ENCODE measurements around the gene PPFIA2.
"Not testable (repeated sequence)": the region's sequence is repeated elsewhere in the genome, so short reads cannot be mapped to it uniquely, and the experiment has no call there.

The PPFIA2 gene

DNA sequence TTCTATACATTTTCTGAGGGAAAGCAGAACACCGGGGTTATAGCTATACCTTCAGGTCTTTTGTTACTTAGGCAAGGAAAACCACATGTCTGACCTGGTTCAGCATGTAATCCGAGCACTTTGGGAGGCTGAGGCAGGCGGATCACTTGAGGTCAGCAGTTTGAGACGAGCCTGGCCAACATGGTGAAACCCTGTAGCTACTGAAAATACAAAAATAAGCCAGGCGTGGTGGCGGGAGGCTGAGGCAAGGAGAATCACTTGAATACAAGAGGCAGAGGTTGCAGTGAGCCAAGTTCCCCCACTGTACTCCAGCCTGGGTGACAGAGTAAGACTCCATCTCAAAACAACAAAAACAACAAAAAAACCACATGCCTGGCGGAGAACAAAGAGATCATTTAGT is 503.7 kb downstream of the PPFIA2 start:
- no peak for DNase-seq

DNA sequence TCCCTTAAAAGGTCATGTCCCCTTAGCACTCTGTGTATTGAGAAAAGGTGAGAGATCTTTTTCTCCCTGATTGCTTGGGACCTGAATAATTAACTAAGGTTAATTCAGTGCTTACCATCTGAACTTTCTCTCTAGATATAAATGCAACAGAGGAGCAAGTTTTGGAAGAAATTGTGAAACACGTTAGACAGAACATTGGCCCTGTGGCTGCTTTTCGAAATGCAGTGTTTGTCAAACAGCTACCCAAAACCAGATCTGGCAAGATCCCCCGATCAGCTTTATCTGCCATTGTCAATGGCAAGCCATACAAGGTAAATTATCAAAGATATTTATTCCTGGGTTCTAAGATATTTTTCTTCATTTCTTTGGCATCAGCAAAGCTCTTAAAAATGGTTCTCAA is 505.8 kb downstream of the PPFIA2 start:
- DNase-seq: no peak

DNA sequence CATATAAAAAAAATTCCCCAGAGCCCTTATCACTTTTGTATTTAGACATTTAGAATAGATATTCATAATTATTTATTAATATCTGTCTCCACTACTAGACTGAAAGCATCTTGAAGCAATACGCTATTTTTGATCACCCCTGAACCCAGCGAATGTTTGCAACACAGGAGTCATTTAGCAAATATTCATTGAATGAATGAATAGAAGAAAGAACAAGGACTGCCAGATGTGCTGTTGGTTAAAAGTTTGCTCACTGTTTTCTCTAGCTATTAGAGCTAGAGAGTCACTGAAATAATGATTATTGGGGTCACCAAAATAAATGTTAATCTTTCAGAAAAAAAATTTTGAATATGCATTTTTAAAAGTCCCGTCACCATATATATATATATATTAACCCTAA is 506.9 kb downstream of the PPFIA2 start:
- DNase-seq: no peak

DNA sequence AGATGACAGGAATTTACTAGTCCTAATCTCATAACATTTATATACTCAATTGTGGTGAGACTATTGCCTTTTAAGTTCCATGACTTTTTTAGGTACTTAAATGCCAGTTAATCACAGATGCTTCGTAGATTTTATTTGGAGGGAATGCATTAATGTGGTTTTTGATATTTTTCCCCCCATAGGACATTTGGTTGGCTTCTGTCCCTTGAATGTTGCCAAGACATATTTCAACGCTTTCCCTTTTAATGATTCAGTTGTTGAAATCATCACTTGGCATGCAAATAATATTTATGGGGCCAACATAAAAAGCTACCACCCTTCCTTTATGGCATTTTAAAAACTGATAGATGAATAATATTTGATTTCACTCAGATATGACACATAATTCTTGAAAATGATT is 509.2 kb downstream of the PPFIA2 start:
- DNase-seq: no peak

DNA sequence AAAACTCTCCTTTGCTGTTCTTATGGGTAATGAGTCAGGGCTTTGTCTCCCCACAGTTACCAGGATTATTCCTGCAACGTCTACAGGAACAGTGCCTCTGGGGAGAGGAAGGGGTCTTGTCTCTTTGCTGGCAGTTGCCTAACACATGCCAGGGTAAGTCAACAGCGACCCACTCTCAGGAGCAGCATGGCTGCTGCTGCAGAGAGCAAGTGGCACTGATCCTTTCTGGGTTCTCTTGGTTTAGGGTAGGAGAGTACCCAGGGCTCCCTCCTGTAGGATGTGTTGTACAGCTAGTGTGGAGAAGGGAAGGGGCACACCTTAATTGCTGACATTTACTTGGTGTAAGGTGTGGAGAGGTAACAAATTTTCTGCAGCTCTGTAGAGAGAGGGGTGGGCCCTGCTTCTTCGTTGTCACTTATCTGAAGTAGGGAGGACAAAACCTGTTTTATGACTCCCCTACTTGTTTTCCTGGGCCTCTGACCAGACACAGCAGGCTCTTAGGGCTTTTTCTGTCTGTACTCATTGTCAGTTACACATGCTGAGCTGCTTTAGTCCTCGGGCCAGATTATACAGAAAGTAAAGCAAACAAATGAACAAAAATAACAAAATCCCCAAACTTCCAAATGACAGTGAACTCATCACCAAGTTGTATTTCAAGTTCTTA is 513.1 kb downstream of the PPFIA2 start:
- DNase-seq: no peak

DNA sequence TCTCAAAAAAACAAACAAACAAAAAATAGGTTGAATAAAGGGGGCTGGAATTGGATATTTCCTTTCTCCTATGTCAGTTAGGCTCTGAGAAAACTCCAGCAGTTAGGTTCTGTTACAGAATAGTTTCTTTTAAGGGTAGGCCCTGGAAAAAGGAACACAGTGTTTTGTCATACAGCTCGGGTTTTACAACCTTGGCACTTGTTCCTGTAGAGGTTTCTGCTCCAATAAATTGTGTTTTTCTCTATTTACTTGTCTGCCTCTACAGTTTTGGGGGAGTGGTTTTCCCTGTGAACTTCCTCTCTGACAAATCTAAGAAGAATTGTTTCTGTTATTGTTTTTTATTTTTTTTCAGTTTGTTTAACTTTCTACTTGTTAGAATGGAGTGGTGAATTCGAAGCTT is 513.7 kb downstream of the PPFIA2 start:
- DNase-seq: no peak

DNA sequence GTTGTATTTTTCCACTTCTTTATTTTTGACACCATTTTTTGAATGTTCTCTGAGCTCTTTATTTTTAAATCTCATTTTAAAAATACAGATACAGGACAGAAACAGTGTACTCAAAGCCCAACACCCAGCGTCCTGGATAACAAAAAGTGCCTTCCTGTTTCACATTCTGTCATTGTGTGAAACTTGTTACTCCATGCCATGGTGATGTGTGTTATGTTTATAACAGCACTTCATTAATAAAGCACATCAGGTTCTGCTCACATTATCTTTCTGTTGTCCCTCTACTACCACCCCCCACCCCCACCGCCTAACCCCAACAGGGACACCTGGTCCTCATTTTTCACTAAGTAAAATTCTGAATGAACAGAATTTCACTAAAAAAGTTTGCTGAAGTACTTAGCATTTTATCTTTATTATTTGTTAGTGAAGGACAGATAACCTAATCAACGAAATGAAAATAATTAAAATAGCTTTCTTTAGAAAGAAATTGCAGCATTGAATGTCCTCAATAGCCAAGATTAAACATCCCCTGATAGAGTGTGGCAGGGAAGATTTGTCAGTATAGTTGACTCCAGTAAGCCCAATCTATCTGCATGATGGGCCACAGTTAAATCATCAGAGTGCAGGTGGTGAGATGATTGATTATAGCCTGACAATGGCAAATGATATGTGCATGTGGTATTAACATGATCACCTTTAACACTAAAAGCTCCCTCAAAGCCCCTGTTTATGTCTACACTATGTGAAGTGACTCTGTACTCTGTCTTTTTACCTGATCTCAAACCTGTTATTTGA is 527.4 kb downstream of the PPFIA2 start:
- no peak for DNase-seq

DNA sequence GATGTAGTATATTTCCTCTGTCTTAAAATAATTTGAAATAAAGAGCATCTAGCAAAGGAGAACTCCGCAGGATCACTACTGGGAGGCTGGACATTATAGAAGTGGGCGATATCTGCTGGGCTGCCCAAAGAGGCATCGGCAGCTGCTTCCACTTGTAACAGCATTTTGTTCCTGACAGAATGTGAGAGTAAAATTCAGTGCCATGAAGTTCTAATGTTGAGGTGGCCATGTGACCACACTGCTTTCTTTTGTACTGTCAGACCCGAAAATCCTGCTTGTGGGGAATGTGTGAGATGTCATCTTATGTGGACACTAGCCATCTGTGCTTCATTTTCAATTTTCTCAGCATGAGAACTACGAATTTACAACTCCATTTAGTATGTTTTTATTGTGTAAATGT is 529.4 kb downstream of the PPFIA2 start:
- no peak for DNase-seq

DNA sequence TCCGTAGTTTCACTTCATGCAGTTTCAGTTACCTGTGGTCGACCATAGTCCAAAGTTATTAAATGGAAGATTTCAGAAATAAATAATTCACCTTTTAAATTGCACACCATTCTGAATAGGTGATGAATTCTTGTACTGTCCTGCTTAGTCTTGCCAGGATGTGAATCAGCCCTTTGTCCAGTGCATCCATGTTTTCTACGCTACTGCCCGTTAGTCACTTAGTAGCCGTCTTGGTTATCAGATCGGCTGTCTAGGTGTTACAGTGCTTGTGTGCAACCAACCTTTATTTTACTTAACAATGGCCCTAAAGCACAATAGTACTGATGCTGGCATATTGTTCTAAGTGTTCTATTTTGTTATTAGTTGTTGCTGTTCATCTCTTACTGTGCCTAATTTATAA is 534.5 kb downstream of the PPFIA2 start:
- DNase-seq: no peak

DNA sequence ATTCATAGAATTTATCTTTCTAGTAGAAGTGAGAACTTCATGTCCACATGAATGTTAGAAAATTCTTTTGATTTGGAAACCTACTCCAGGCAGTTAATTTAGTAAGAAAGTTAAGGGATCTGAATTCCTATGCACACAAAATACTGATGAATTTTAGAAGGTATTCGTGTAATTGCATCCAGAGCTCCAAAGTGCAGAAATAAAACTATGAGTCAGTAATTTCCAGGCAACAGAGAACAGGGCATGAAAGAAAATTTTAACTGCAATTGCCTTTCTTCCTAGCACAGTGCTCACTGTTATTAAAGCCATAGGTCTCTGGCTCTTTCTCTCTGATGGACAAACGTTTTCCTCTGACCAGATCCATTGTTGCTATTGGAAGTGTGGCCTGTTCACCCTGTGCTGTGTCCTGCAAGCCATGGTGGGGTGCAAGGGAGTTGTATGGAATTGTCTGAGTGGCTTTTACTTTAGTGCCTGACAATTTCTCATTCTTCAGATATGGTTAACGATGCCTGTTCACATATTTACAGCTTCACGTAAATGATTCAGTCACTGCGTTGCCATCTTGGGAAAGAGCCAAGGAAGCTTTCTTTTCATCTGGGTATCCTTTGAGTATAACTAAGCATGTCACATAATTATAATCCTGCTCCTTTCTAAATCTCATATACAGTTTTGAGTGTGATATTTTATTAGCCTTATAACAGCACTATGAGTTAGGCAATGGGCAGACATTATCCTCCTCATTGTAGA is 536.1 kb downstream of the PPFIA2 start:
- DNase-seq: no peak

DNA sequence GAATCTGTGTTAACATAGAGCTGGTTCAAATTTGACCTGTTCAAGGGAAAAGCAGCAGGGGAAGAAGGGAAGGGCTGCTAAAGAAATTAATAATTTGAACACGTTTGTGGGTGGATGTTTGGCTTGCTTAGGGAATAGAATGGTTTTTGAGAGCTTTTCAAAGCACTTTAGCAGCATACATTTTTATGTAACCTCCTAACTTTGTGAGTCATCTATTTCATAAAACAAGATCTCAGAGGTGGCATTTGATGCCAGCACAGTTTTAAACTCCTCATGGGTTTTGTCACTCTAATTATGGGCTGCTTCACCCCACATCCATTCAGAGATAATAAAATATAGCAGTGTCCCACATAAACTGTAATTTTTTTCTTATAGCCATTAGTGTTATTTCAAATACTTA is 537.5 kb downstream of the PPFIA2 start:
- no peak for DNase-seq

DNA sequence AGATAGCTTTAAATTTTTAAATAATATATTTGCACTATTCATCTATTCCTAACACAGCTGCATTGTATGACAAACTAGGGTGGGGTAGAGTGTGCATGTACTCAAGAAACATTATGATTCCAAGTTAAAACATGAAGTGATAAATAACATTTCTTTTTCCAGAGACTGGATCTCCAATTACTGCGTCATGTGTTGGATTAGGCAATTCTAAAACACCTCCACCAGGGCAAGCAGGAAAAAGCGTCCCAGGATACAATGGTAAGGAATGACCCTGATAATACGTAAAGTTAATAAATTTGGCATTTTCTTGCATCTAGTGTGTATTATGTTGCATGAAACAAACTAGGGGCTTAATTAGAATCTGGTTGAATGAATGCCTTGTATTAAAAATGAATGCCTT is 542.4 kb downstream of the PPFIA2 start:
- DNase-seq: no peak

DNA sequence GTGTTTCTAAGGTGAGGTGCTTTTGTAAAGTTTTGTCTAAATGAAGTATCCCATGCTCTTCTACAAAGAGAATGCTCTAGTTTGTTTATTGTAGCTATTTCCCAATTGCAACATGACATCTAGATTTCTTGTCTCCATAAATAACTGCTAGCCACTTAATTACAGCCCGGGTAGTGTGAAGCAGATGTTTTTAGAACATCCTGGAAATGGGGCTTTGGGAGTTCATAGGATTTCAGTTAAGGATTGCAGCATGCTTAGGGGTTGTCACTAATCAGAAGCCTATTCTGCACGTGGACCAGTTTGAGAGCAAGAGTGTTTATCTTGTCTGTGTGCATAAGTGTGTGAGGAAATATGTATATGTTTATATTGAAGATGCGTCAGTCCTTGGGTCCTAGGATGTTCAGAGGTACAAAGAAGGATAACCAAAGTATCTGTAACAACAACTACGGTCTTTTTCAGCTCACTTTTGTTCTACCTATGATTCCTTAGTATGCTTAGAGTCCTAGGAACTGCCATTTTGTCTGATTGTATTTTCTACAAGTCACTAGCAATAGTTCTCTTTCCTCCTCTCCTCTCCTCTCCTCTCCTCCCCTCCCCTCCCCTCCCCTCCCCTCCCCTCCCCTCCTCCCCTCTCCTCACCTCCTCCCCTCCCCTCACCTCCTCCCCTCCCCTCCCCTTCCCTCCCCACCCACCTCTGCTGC is 546.0 kb downstream of the PPFIA2 start:
- DNase-seq: no peak

DNA sequence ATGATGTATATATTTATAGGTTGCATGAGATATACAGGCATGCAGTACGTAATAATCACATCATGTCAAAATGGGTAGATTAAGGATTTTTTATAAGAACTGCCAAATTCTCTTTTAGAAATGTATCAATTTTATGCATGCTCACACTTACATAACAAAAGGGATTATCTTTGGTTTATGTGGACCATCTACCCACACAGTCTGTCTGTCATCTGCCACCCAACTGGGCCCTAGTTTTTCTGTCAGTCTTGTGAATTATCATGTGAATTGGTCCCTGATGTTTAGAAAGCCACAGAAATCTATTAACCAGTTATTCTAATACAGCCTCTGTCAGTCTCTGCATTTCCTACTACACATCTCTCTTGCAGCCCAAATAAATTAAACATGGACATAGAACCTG is 547.8 kb downstream of the PPFIA2 start:
- no peak for DNase-seq

DNA sequence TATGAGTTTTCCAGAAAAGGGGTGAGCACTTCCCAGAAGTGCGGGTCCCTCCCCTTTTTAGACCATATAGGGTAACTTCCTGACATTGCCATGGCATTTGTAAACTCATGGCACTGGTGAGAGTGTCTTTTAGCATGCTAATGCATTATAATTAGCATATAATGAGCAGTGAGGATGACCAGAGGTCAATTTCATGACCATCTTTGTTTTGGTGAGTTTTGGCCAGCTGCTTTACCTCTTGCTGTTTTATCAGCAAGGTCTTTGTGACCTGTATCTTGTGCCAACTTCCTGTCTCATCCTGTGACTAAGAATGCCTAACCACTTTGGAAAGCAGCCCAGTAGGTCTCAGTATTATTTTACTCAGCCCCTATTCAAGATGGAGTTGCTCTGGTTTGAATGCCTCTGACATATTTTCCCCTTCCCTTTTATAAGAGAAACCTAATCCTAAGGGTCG is 549.4 kb downstream of the PPFIA2 start:
- DNase-seq: not testable (repeated sequence)

DNA sequence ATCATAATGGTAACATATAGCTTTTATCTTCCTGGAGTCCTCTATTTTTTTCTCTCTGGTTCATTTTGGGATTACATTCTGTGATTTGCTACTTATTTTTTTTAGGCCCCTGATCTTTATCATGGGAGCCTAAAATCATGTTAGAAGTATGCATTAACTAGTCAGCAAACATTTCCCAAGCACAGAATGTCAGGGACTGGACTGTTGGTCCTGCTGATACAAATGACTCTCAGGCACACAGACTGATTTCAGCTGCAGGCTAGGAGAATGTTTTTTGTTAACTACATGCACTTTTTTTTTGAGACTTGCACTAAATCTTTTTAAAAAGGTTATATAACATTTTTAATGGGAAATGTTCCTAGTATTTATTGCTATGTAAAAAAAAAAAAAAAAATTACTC is 550.1 kb downstream of the PPFIA2 start:
- DNase-seq: no peak

DNA sequence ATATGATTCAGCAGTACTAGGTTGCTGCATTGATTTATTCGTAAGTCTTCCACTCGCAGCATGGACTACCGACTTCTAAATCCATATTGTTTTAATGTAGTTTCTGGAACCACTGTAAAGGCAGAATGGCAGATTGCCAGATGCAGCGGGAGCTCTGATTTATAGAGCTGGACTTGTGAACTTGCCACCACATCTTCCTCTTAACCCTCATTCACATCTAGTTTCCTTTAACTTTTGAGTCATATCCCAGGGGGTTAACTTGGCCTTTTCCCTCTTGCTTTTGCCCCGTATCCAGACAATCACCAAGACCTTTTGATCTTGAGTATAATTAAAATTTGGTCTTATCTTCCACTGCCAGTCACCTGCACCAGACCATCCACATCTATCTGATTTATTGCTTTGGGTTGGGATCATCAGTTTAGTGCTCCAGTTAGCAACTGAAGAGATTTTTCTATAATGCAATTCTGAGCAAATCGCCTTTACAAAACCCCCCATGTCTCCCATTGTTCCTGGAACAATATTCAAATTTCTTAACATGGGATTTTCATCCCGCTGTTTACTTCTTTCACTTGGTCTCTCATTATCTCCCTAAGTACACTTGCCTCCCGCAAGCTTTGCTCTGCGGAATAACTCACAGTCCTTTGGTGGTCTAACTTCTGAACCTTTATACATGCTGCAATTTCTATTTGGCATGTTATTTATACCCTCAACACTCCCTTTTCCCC is 550.8 kb downstream of the PPFIA2 start:
- no peak for DNase-seq
